ENCODE data around the gene KIAA0513.
A peak's percentile ranks its signal among the peaks of the same experiment; 100 is the strongest.
"Not testable (repeated sequence)": the region's sequence is repeated elsewhere in the genome, so short reads cannot be mapped to it uniquely, and the experiment has no call there.

Gene KIAA0513

DNA sequence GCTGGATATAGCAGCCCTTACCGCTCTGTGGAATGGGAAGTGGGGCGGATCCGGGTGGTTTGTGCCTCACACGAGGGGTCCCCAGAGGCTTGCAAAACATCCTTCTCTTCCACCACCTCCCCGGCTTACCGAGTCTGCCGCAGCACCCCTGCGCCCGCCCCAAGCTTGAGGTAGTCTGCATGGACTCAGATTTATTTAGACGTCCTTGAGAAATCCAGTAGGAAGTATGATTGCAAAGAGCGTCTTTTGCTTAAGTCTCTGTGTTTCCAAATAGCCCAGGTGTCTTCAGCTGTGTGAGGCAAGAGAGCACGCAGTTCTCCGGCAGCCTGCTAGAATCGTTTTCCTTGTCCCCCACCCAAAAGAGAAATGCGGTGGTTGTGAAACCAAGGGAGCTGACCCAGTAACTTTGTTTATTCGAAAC, 2.4 kb downstream of the KIAA0513 start:
- DNase-seq (ENCODE audit: low spot score), result no peak

DNA sequence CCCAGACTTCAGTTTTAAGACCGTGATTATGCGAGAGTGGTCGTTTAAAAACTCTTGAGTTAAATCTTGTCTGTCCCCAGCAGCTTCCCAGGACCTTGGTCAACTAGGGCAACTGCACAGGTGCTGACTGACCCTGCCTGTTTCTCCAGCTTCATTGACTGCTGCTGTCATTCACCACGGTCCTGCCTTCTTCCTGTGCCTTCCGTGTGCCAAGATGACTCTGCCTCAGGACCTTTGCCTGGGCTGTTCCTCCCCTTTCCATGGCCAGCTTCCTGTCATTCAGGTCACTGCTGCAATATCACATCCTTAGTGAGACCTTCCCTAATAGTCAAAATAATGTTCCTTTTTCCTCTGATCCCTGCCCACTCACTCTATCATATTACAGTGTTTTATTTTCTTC, 3.9 kb downstream of the KIAA0513 start:
- no peak for DNase-seq (ENCODE audit: low spot score)

DNA sequence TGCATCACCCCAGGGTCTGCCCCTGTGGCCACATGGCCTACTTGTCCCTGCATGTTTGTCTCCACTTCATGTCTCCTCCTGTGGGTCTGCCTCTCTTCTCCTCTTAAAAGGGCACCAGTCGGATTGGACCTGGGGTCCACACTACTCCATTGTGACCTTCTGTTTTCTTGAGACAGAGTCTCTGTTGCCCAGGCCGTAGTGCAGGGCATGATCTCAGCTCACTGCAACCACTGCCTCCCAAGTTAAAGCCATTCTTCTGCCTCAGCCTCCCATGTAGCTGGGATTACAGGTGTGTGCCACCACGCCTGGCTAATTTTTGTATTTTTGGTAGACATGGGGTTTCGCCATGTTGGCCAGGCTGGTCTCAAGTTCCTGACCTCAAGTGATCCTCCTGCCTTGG, 4.6 kb downstream of the KIAA0513 start:
- DNase-seq (ENCODE audit: low spot score), result not testable (repeated sequence)

DNA sequence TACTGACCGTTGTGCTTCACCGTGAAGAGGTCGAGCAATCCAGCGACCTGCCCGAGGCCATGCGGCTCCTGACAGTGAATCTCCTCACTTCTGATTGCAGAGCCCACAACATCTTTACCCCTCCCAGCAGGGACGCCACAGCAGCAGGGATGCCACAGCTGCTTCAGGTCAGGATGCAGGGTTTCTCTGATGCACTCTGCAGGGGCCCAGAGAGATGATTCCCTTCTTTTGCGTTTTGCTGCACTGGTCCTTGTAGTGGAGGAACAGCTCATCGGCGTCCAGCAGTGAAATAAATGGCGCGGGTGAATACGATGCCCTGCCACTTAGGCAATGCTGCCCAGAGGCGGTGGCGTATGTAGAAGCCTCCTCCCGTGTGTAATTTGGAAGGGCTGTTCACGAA, 5.6 kb downstream of the KIAA0513 start:
- DNase-seq (ENCODE audit: low spot score), result no peak

DNA sequence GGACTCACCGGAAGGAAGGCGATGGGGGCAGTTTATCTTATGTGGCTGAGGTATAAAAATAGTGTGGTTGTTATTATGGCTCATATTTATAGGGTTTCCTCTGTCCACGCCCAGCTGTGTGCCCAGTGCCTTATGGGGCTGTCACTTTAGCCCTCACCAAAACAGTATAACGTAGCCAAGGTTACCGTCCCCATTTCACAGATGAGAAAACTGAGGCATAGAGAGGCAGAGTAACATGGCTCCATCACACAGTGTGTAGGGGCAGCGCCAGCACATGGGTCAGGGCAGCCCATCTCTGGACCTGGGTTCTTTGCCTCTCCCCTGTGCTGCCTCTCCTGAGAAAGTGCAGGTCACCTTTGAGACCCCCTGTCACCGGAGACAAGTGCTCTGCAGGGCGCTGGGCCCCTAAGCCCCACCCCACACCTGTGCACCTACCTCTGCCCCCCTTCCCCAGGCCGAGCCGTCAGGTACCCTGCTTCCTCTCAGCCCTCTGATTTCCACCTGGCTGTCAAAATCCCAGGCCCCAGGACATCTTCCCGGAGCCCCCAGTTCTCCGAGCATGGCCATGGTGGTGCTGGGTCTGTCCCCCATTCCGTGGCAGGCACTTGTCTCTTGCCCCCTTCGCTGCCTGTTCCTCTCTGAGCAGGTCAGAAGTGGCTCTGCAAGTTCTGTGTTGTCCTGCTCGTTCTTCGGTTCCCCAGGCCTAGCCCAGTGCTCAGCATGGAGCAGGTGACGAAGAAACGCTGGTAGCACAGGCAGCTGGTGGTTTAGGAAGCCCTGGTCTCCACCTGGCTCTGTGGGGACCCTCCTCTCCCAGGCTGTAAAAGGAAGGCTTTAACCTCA, 7.2 kb downstream of the KIAA0513 start:
- DNase-seq (ENCODE audit: low spot score), result no peak

DNA sequence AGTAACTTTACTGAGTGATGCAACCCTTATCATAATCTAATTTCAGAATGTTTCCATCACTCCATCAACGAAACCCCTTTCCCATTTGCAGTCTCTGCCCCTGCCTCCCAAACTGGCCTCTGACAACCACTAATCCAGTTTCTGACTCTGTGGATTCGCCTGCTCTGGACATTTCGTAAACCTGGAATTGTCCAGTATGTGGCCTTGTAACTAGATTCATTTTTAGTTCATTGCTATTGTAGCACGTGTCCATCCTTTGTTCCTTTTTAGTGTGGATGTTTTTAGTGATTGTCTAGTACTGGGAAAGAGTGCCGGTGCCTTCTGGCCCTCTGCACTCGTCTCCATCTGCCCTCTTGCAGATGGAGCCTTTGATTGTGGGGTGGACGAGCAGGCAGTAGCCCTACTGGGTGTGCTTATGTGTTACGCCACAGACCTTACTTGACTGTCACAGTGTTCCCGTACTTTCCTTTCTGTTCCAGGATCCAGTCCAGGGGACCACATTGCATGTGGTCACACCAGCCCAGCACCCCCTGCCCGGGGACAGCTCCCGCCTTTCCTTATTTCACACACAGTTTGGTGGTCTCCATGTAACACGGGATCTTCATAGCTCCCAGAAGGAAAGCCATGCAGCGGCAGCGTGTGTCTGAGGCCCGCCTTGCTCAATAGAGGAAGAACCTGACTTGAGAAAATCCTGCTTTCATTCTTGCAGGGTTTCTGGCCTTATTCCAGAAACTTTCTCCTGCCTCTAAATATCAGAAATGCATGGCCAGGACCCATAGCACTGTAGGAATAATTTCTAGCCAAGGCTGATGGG, 8.8 kb downstream of the KIAA0513 start:
- DNase-seq (ENCODE audit: low spot score), result no peak

DNA sequence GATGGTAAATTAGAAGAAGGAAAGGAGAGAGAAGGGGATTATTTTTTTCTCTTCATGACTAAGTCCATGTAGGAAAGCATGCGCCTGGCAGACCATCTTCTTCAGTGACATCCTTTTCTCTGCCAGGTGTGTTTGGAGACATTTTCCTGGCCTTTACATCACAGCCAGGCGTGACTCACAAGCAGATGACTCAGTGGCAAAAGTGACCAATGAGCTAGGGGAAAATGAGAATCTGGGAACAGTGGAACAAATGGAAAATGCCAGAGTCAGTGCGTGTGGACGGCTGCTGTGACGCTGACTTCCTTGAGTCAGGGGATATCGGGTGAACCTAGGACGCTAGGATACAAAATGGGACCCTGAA, 9.4 kb downstream of the KIAA0513 start:
- DNase-seq (ENCODE audit: low spot score), result no peak

DNA sequence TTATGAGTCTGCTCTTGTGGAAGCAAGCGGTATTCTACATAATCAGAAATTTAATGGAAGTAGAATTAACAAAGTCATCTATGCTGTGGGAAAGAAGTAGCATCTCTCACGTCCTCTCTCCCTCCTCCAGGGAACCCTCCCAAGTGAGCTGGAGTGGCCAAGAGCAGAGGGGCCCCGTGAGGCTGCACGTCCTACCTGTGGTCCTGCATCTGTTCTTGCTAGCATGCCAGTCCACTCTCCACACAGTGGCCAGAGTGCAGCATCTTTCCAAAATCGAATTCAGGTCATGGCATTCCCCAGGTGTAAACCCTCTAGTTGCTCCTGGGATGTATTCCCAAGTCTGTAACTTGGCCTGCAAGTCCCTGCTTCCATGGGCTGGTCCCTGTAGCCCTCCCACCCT, 10.1 kb downstream of the KIAA0513 start:
- no peak for DNase-seq (ENCODE audit: low spot score)

DNA sequence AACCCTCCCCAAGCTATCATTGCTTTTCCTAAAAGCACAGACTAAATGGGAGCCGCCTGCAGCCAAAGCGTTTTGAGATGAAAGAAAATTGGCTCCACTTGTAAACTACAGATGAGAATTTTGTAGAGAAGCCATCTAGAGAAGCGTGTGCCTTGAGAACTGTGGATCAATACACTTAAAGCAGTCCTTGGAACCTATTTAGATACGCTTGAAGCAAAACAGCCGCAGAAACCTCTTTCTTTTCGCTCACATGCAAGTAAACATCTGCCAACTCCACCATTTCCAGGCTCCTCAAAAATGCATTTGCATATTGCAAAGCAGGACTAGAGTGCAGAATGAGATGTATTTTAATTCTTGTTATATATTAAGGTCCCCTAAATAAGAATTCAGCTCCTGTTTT, 13.1 kb downstream of the KIAA0513 start:
- no peak for DNase-seq (ENCODE audit: low spot score)

DNA sequence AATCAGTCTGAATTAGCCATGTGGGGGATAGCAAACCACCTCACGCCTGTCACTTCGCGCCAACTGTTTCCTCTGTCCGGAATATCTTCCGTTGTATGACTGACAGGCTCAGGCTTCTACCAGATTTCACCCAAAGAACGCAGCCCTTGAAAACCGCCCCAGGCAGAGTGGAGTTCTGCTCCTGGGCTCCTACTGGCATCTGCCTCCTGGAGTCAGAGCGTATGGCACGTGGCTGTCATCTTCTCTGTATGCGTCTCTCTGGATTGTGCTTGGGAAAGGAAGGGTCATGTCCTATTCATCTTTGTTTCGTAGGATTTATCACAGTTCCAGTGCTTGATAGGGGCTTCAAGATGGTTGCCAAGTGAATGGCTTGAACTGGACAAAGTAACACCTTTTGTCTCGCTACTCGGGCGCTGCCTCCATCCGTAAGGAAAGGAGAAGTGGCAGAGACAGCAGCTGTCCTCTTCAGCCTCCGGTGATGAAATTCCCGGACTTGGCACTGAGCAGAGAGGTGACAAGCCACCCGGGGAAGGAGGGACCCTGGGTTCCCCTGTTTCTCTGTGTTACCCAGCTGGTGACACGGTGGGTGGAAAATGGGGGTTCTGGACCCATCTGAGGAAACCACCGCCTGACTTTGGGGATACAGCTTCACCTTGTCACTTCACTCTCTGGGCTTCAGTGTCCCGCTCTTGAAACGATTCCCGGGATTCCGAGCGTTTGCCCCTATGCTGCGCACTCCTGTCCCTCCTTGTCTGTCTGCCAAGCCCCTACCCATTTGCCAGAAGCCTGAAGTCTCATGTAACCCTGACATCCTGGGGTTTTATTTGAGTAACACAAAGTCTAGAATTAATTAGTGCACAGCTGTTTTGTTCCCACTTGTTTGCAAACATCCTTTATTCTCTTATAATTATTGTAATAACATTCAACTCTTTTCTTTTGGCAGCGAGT, 13.9 kb downstream of the KIAA0513 start:
- DNase-seq (ENCODE audit: low spot score), result no peak

DNA sequence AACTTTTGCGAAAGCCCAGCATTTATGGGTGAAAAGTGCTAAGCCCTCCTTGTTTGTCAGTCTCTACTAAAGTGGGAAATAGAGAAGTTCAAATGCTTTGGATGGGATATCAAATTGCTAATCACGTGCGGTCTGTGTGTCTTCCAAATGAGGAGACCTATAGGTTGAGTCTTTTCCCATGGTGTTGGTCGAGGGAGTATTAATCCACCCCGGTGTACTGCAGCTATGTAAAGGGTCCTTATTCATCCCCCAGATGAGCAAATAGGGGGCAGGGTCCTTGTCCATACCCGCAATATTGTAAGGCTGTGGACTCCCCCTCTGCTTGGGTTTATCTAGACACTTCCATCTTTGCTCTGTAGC, 14.6 kb downstream of the KIAA0513 start:
- DNase-seq (ENCODE audit: low spot score), result no peak

DNA sequence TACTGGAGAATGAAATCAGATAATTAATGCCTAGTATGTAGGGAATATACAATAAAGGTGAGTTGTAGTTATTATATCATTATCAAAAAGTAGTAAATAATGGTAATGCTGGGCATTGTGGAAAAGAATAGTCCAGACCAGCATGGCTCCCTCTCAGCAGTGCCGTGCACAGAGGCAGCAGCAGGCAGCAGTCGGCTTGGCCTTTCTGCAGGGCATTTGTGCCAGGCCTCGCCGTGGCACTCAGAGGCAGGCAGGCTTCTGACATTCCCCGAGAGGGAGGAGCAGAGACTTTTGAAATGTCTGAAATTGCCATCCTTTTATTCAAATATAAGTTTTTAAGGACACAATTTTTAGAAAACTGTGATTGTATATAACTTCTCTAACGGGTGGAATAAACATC, 15.0 kb downstream of the KIAA0513 start:
- DNase-seq (ENCODE audit: low spot score), result no peak

DNA sequence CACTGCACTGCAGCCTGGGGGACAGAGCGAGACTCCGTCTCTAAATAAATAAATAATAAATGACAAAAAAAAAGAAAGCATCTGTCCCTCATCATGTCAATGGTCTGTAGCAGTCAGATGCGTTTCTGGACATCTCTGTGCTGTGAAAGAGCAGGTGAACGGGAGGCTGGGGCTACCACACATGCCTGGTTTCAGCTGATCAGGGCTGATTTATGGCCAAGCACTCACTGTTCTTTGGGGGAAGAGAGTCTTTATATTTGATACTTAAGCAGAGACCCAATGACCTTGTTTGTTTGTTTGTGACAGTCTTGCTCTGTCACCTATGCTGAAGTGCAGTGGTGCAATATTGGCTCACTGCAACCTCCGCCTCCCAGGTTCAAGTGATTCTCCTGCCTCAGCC, 17.5 kb downstream of the KIAA0513 start:
- no peak for DNase-seq (ENCODE audit: low spot score)

DNA sequence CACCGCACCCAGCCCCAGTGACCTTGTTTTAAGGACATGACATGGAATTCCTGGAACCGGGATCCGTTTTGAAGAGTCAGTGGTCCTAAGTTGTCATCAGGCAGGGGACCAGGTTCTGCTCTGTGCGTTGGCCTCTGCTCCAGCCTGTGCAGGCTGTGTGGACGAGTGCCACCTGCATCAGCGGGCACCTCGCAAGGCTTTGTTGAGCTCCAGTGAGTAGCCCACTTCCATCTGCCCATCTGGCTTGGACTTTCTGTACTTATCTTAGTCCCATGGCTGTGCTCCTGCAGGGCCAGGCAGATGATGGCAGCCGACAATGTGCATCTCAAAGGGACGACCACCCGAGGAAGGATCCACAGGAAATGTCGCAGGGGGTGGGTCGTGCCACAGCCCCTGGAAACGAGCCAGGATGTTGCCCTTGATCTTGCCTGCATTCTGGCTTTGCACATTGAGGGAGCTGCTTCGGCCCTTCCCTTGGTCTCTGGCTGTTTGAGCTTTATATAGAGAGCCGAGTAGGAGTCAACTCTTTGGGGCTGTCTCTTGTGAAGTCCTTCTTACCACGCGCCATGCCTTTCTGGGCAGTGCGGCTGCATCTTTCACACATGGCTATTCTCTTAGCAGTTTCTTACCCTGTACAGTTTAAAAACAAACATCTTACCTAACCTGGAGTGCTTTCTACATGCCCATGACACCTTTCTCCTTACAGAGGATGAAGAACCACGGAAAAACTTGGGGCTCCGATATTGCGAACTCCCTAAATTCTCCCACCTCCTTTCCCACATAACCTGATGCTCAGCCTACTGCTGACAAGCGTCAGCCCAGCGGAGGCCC, 18.3 kb downstream of the KIAA0513 start:
- no peak for DNase-seq (ENCODE audit: low spot score)

DNA sequence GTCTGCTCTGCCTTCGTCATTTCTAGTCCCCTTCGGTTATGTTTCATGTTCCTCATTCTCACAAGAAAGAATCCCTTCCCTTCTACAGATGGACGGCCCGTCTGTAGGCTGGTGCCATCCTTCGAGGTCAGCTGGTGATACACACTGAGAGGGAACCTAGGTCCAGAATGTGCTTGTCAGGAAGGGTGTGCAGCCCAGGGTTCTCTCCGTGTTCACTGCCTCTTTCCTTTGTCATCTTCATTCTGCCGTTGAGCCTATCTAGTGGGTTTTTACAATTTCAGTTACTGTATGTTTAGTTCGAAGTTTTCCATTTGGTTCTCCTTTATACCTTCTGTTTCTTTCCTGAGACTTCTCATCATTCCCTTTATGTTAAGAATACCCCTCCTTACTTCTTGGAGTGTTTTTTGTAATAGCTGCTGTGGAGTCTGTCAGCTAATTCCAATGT, 18.9 kb downstream of the KIAA0513 start:
- DNase-seq (ENCODE audit: low spot score), result no peak

DNA sequence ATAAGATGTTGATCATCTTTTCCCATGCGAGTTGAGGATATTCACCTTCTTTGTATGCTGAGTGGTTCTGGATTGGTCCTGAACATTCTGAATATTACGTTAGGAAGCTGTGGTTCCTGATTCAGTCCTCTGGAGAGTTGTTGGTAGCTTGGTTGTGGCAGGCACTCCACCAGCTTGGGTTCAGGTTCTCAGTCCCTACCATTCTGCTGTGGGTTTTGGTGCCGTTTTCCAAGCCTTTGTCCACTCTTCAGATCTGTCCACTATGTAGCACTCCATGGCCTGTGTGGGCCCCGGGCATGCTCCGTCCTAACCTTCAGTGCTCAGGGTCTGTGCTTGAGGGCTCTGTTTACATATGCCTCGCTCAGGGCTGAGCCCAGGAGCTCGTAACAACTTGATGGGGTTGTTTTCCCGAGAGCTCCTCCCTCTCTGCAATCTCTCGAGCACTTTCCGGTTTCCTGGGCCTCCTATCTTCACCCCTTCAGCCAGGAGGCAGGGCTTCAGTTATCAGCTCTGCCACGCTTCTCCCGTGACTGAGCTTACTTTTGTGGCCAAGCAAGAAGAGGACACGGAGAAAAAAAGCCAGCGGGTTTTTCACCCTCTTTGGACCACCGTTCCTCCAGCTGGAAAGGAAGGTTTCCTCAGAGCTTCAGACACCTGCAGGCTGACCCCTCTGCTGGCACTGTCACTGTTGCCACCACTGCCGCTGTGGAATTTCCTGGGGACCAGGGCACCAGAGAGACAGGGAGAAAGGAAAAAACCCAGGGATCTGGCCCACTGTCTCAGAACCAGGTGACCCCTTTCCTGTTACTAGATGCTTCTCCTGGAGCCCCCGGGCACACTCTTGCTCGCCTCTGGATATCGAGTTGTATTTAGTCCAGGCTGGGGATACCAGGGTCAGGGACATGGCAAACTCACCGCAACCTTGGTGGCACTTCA, 19.6 kb downstream of the KIAA0513 start:
- peak; percentile 95 for DNase-seq (ENCODE audit: low spot score)

DNA sequence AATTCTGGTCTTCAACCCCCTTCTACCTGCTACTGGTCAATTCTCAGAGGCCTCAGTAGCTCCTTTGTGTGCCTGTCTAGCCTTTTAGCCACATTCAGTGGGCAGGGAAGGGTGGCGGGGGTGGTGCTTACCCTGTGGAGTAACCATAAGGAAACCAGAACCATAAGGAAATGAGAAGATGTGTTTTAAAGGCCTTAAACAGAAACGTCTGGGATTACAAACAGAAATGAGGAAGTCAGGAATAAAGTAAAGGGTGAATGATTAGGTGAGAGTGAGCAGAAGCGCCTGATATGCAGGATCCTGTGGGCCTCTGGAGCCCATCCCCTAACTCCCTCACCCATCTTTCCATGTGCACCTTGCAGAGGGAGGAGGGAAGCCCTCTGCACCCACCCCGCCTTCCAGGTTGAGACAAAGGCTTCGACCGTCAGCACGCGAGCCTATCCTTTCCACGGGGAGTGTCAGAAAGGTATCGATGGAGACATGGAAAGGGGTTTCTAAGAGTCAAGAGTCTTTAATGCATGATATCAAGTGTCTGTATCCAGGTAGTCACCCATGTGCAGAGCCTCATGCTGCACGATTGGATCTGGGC, 20.4 kb downstream of the KIAA0513 start:
- DNase-seq (ENCODE audit: low spot score), result peak; percentile 42

DNA sequence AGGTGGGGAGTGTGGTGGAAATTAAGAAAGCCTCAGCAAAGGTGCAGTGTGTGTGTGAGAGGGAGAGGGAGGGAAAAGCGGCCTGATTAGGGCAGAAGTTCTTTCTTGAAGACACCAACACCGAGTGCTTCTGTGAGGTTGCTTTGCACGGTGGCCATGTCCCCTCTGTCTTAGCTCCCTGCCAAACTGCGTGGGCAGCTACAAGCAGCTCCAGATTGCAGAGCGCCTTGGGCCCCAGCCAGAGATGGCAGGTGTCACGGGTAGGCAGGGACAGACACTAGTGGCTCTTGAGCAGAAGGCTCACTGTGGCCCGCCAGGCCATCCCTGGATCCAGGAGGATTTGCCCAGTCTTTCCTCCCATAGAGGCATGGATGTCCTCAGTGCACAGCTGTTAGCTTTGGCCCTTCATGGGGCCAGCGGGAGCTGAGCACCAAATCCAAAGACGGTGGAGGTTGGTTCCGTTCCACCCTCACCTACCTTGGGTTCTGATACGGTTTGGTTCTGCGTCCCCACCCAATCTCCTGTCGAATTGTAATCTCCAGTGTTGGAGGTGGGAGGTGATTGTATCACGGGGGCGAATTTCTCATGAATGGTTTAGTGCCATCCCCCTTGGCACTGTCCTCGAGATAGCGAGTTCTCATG, 21.4 kb downstream of the KIAA0513 start:
- DNase-seq (ENCODE audit: low spot score), result peak; percentile 55

DNA sequence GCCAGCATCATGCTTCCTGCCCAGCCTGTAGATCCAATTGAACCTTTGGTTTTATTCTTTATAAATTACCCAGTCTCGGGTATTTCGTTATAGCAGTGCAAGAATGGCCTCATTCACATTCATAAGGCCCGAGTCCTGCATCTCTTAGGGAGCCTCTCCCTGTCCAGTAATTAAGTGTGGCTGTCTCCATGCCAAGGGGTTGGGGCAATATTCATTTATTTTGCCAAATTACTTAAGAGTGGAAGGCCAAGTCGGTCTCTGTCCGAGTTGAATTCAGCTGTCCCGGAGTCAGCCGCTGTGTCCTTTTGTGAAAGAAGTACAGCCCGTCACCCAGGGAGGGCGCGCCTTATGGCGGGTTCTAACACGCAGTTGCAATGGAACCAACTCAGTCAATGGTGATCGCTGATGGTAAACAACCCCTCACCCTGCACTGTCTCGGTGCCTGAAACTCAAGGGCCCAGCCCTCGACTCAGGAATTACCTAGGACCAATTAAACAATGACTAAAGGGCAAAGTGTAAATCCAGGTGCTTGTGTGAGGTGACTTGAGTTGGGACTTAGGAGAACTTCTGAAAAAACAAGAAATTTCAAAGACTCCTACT, 22.2 kb downstream of the KIAA0513 start:
- DNase-seq (ENCODE audit: low spot score), result no peak
